ENCODE results near the gene PELI2. TPM values are rescaled to one million over a fixed set of nuclear protein-coding genes. Genes with fewer than 3 reads are reported as not detected.

Gene PELI2
- total RNA-seq, 1 experiment from 2014 or later, result 23.5 TPM

- no peak overlapping the region for H3K27ac Mint-ChIP-seq
These were observed 119.2 kb downstream of the PELI2 start for GRCh38 chr14:56237398-56237797.

More at GRCh38 chr14:56237398-56237797, 119.2 kb downstream of the PELI2 start:
- no peaks in the 10 kb centered on the region; the same call in 1 of the 2 replicates for H3K27me3 Mint-ChIP-seq (ENCODE audit: low read depth)
- ChIA-PET CTCF (interaction anchor here (1.7 kb wide), 1 partner anchor 506 kb away, joined by 4 read pairs; no protein-coding TSS in a partner anchor), POLR2A (no interaction called here)
- DNase-seq (ENCODE audit: low spot score), result no peak
- TF ChIP-seq ATF1 (CRISPR knock-in tag; IDR thresholded peaks at IDR 0.05), result no peak
- no peak for TF ChIP-seq CREM (CRISPR knock-in tag; IDR thresholded peaks at IDR 0.05)
- TF ChIP-seq CBFB (CRISPR knock-in tag; IDR thresholded peaks at IDR 0.05; ENCODE audit: low read depth), result no peak
- no peak for TF ChIP-seq E2F5 (CRISPR knock-in tag; IDR thresholded peaks at IDR 0.05)
- no peak for TF ChIP-seq FOXP4 (CRISPR knock-in tag; IDR thresholded peaks at IDR 0.05)
- no peak for TF ChIP-seq USF1 (CRISPR knock-in tag; IDR thresholded peaks at IDR 0.05)
- TF ChIP-seq CTCF (IDR thresholded peaks at IDR 0.05), result no peak
- TF ChIP-seq FOXK1 (CRISPR knock-in tag; IDR thresholded peaks at IDR 0.05), result no peak
- no peak for TF ChIP-seq ATF6 (CRISPR knock-in tag; IDR thresholded peaks at IDR 0.05)
- no peak for TF ChIP-seq PRRX2 (CRISPR knock-in tag; IDR thresholded peaks at IDR 0.05)
- TF ChIP-seq NFYB (CRISPR knock-in tag; conservative IDR thresholded peaks at IDR 0.05; ENCODE audit: low read depth), result no peak
- TF ChIP-seq CDX4 (CRISPR knock-in tag; IDR thresholded peaks at IDR 0.05; ENCODE audit: borderline replicate concordance), result no peak
- no peak for TF ChIP-seq STAT6 (CRISPR knock-in tag; conservative IDR thresholded peaks at IDR 0.05; ENCODE audit: low read depth)
- TF ChIP-seq JUN (CRISPR knock-in tag; IDR thresholded peaks at IDR 0.05), result no peak
- TF ChIP-seq ZNF281 (CRISPR knock-in tag; IDR thresholded peaks at IDR 0.05), result no peak
- TF ChIP-seq KAT7 (CRISPR knock-in tag; IDR thresholded peaks at IDR 0.05; ENCODE audit: borderline replicate concordance), result no peak
- no peak for TF ChIP-seq NFE2L1 (CRISPR knock-in tag; IDR thresholded peaks at IDR 0.05)
- no peak for TF ChIP-seq ATF3 (CRISPR knock-in tag; conservative IDR thresholded peaks at IDR 0.05)
- no peak for TF ChIP-seq TCF7 (CRISPR knock-in tag; IDR thresholded peaks at IDR 0.05; ENCODE audit: low read depth)
- no peak for TF ChIP-seq NFATC4 (CRISPR knock-in tag; IDR thresholded peaks at IDR 0.05)
- no peak for ATAC-seq
- H3K4me1 Mint-ChIP-seq, result peaks cover 6% of the 10 kb centered on the region
- H3K36me3 Mint-ChIP-seq, result peaks cover 4% of the 10 kb centered on the region; the same call in 1 of the 2 replicates
- H3K9me3 Mint-ChIP-seq, result peaks cover 11% of the 10 kb centered on the region
- no peak overlapping the region for H3K4me3 Mint-ChIP-seq

All from WTC11 (cell line).